Measurements from ENCODE around the gene FBXL7.

DNA sequence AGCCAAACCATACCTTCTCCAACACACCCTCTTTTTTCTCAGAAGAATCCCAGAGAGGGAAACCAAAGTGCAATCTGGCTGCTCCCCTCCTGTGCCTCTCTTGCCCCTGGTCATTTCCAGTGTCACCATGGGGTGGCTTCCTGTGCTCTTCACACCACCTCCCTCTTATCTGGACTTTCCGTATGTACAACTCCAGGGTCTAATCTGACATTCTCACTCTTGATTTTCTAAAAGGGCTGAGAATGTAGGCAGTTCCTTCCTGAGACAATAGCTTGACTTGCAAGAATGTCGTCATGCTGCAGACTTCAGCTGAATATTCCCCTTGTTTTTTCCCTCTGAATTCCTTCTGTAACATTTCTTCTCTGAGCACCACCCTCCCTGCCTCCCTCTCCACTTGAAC is 110.2 kb downstream of the FBXL7 start:
- TF ChIP-seq CTCF (IDR thresholded peaks at IDR 0.05; ENCODE audit: low read depth, low read length, poor library complexity, severe bottlenecking), result no peak
- no peak for TF ChIP-seq EZH2phosphoT487 (IDR thresholded peaks at IDR 0.05; ENCODE audit: borderline replicate concordance, low read length)
